ENCODE measurements around the gene HOMER2. TPM values are rescaled to one million over a fixed set of nuclear protein-coding genes. Genes with fewer than 3 reads are reported as not detected.

HOMER2 gene
- total and polyA plus RNA-seq, 9 of the 15 experiments (the other 6 are each of a cell fraction or from before 2014, with no cell fraction given) = 0.13 to 0.47 (median 0.29) TPM; not detected in 1

DNA sequence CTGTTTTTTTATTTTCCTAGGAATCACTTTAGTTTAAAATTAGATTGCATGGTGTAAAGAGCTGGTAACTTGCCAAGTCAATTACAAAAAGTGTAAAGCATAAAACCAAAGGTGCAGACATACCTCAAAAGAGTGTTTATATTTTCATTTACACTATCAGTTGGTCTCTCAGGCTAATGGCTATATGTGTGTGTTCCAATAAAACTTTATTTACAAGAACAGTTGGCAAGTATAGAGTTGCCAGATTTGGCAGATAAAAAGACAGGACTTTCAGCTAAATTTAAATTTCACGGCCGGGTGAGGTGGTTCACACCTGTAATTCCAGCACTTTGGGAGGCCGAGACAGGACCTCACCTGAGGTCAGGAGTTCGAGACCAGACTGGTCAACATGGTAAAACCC is 41.1 kb downstream of the HOMER2 start (continued):
- TF ChIP-seq, protein P1, sequence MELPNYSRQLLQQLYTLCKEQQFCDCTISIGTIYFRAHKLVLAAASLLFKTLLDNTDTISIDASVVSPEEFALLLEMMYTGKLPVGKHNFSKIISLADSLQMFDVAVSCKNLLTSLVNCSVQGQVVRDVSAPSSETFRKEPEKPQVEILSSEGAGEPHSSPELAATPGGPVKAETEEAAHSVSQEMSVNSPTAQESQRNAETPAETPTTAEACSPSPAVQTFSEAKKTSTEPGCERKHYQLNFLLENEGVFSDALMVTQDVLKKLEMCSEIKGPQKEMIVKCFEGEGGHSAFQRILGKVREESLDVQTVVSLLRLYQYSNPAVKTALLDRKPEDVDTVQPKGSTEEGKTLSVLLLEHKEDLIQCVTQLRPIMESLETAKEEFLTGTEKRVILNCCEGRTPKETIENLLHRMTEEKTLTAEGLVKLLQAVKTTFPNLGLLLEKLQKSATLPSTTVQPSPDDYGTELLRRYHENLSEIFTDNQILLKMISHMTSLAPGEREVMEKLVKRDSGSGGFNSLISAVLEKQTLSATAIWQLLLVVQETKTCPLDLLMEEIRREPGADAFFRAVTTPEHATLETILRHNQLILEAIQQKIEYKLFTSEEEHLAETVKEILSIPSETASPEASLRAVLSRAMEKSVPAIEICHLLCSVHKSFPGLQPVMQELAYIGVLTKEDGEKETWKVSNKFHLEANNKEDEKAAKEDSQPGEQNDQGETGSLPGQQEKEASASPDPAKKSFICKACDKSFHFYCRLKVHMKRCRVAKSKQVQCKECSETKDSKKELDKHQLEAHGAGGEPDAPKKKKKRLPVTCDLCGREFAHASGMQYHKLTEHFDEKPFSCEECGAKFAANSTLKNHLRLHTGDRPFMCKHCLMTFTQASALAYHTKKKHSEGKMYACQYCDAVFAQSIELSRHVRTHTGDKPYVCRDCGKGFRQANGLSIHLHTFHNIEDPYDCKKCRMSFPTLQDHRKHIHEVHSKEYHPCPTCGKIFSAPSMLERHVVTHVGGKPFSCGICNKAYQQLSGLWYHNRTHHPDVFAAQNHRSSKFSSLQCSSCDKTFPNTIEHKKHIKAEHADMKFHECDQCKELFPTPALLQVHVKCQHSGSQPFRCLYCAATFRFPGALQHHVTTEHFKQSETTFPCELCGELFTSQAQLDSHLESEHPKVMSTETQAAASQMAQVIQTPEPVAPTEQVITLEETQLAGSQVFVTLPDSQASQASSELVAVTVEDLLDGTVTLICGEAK (IDR thresholded peaks at IDR 0.05) = peak; percentile 93
- TF ChIP-seq, protein P1 (CRISPR knock-in tag; IDR thresholded peaks at IDR 0.05) = peak; percentile 80

All from K562 (cell line).